Amniotic stem cell (primary cell): ENCODE measurements around the gene P4HTM.

Experiments
- DNase-seq: peaks from one replicate; lab custom pipeline; 2025; lab: John Stamatoyannopoulos, UW

The P4HTM gene

DNA sequence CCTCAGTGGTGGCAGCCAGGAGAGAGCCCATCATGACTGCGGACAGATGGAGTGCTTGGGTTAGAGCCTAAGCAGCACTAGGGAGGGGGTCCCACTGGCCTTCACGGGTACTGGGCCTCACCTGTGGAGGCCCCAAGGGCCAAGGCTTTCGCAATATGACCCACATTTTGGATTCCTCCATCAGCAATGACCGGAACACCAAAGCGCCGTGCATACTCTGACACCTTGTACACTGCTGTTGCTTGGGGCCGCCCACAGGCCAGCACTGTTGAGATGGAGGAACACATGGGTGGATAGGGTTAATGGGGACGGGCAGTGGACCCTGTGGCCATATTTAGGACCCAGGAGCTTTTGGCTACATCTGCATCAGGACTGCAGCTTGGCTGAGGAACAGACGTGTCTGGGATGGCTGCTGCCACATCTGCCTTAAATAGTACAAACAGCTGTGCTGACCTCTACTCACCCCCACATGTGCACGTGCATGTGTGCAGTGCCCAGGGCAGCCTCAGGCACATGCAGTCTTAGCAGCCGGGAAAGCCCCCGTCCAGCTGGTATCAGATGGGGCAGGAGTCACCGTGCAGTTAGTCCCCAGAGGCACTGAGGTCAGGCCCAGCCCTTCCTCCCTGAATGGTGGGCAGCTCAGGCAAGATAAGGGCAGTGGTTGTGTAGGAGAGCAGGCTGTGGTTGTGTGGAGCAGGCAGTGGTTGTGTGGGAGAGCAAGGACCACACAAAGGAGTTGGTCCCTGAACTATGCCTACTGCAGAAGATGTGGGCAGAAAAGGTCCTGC lies 35.2 kb downstream of the P4HTM start:
- DNase-seq, result no peak

DNA sequence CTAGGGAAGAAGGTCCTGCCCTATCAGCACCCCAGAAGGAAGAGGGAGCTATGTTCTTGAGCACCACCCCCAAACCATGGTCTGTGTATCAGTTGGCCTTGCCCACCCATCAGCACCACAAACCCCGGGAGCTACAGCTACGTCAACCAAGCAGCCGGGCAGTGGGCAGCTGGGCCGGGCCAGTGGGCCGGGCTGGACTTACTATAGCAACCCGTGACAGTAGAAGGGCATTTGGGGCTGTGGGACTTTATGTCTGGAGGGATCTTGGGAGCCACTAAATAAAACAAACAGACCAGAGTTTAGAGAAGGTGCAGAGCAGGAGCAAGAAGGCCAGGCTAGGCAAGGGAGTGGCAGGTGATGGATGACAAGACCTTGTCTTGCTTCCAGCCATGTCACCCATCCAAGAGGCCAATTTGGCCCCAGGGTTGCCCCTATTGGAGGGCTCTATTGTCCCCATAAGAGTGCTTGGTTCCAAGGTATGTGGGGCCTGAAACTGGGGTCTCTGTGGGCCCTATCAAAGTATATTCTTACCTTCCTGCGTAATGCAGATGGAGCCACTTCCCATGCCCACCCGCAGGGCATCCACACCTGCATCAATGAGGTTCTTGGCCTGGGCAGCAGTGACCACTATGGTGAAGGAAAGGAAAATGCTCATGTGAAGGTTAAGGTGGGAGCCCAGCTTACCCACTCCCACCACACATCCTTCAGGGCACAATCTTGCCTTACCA lies 35.9 kb downstream of the P4HTM start:
- no peak for DNase-seq

DNA sequence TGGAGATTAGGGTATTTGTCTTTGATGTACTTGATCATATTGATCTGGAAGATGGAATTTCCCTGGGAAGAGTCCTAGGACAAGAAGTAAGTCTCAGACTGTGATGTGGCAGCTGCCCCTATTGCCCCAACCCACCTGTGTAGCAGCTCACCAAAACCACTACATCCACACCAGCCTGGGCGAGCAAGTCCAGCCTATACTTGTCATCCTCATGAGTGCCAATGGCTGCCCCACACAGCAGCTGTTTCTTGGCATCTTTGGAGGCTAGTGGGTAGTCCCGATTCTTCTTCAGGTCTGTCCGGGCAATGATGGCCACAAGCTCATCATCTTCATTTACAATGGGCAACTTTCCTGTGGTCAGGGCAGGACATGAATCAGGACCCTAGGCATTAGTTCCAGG lies 36.5 kb downstream of the P4HTM start:
- DNase-seq, result no peak

DNA sequence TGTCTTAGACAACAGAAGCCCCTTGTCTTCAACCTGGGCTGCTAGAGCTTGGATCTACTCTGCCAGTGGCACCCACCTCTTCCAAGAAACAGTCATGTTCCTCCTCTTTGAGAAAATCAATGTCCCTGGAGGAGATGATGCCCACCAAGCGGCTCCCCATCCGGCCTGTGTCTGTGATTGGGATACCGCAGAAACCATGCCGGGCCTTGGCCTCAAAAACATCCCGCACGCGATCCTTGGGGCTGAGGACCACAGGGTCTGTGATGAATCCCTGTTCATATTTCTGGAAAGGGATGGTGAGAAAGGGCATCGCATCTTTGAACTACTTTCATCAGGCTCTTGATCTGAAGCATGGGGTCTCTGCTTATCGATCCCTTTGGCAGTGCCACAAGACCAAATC lies 37.6 kb downstream of the P4HTM start:
- no peak for DNase-seq

DNA sequence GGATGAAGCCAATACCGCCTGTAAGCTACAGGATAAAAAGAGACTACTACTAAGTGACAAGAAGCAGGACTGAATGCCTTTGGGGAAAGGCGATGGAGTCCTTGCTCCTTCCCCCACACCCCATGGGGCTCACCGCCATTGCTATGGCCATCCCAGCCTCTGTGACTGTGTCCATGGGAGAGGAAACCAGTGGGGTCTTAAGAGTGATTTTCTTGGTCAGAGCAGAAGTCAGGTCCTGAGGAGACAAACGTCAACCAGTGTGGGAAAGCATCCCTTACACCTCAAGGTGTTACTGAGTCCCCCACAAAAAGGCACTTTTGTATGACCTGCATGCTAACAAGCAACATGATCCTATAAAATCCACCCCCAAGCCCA lies 38.2 kb downstream of the P4HTM start:
- DNase-seq, result no peak

DNA sequence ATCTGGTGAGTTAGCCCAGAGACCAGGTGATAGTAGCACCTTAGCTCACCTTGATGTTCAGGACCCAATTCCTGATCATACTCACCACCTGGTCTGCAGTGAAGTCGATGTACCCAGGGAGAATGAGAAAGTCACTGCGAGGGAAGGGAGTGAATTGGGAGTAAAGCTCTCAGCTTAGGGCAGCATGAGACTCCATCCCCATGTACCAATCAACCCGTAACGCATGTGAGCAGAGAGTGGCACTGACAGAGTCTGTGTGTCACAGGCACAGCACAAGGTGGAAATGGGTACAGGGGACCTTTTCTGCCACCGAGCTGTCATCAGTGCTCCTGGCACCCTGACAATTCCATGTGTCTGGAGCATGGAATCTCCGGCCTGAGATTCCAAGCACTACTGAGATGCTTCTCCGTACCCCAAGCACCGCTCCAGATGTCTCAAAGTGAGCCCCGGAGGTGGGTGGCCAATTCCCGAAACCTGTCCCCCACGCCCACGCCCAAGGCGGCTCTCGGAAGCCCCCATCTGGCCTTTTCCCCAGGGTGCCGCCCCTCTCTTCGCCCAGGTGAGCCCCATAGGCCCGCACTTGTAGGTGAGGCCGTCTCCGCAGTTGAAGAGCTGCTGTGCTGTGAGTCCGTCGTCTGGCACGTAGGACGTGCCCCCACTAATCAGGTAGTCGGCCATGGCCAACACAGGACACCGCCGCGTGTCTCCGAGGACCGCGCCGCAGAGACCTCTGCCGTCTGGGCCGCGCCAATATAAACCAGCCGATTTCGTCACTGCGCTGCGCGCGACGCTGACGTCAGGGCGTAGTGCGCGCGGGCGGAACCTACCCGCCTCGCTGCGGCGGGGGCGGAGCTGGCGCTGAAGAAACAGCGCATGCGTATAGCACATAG lies 38.9 kb downstream of the P4HTM start, which contains the start of gene IMPDH2:
IMPDH2 (minus strand) TSS at position 726 of the 890 bp plus-strand sequence; CDS start at position 678, 48 bp downstream.
- DNase-seq, result peak; percentile 90

DNA sequence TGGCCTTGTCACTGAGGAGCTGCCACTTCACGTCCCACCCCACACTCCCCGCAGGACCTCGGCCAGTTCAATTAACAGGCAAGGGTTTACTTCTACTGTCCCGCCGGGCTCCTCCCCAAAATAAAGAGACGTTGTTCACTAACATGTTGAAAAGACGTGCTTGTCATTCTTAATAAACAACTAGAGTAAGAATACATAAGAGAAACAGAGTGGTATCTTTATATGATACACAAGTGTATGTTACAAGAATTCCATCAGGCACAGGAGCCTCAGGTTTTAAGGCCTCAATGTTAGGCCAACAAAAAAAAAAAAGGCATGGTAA lies 39.5 kb downstream of the P4HTM start:
- DNase-seq, result no peak

DNA sequence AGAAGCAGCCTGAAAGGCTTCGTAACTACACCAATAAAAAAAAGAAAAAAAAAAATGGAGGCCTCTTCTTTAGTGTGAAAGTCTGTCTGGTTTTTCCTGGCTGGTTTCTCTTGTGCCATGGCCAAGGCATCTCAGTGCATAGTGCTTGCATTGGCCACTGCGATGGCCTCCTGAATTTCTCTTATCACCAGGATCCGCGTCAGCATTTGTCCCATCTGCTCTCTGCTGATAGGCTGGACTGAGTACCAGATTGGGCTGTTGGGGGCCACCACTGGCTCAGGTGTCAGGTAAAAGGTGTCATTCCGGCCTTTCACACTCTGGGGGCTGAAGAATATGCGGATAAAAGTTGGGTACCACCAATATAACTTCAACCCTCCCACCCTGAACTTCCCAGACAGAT lies 40.3 kb downstream of the P4HTM start:
- no peak for DNase-seq

DNA sequence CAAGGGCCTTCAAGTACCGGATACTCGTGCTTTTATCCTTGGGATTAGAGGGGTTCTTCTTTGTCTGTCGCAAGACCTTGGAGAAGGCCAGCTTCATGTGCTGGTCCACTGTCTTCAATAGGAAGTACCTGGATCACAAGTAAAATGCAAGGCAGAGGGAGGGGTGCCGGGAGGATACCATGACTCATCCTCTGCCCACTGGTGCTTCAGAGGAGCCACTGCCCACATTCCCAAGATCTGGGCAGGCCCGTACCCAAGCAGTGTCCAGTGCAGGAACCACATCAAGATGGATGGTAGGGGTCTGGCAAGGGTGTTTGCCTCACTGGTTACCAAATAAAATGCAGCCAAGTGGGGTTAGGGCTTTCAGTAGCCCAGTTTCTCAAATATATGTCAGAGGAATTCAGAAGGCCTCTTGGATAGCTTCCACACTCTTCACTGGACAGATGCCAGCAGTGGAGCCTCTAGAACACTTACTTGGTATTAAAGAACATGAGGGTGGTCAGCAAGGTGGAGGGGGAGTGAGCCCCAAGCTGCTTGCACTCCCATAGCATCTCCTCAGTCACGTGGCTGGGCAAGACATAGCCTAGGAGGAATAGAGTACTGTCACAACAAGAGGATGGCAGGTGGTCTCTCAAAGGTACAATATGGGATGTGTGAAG lies 42.7 kb downstream of the P4HTM start:
- DNase-seq, result no peak

DNA sequence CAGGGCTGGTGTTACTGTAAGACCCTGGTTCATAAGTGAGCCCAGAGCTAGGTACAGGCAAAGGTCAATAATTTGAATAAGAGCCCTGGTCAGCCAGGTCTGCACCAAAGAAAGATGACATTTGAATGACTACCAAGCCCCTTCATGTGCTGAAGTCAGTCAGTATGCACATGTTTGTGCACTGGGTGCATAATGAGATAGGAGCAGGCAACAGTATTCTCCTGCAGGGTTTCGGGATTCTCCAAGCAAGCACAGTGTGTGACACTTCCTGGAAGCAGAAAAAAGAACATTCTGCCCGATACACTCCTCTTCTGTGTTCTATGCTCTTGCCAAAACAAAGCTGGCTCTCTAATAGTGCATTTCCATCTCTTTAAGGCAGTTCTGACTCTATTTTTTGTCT lies 44.6 kb downstream of the P4HTM start:
- DNase-seq, result no peak

DNA sequence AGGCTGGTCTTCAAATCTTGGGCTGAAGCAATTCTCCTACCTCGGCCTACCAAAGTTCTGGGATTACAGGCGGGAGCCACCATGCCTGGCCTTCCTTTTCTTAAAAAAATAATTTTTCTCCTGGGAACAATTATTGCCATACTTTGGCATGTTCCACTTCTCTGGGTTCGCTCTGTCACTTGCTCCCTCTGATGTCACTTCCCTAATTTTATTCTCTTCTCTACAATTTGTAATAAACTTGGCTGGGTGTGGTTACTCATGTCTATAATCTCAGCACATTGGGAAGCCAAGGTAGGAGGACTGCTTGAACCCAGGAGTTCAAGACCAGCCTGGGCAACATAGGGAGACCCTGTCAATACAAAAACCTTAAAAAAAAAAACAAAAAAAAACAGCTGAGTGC lies 45.2 kb downstream of the P4HTM start:
- no peak for DNase-seq

DNA sequence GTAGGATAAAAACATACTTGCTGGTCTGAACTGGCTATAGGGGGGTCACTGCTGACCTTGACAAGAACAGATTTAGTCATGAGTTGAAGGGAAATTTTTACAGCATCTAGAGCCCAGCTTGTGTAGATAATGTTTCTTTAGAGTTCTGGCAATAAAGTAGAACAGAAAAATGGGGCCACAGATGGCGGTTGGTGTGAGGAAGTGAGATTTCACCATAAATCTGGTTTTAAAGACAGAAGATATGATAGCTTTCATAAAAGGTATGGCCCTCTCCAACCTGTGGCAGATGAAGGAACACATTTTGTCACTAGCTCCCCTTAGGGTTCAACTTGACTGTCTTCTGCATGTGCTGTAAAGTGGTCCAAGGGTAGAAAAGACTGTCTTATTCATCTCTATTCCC lies 63.5 kb downstream of the P4HTM start:
- no peak for DNase-seq

DNA sequence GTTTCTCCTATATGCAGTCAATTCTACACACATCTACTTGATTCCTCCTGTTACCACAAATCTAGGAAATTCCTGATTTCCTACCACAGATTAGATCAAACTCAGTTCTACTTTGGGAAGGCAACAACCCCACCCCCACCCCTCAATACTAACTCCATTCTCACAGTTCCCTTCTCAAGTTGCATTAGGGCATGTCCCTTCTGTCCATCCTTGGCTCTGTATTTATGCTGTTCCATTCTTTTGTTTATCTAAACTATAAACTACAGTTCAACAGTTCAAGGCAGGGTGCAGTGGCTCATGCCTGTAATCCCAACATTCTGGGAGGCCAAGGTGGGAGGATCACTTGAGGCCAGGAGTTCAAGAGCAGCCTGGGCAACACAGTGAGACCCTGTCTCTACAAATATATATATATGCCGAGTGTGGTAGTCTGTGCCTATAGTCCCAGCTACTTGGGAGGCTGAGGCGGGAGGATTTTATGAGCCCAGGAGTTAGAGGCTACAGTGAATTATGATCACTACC lies 64.4 kb downstream of the P4HTM start:
- DNase-seq, result no peak
